Esophagus squamous epithelium (tissue), 5 donors: ENCODE results near the gene LRRC49. TPM values are rescaled to one million over a fixed set of nuclear protein-coding genes. Genes with fewer than 3 reads are reported as not detected.

ENCODE experiments used
- DNase-seq: peaks from one replicate; lab custom pipeline; 2025; lab: John Stamatoyannopoulos, UW
- H3K27ac ChIP-seq, 4 donors: fragments of 200-600 bp; sonication (generic); one replicate each; pipeline ENCODE4 v1.5.1; 2016 to 2019; ENCODE audit warnings: mild to moderate bottlenecking in 1 of 4
- H3K27me3 ChIP-seq, 4 donors: fragments of 200-600 bp; sonication (generic); 1 replicate in 3 of 4; 2 replicates in 1 of 4; pipeline versions ENCODE4 v1.5.1 to v1.6.0; 2017 to 2021; ENCODE audit warnings: antibody characterized with exemption in 1 of 4
- H3K36me3 ChIP-seq, 3 donors: fragments of 200-600 bp; sonication (generic); one replicate each; pipeline ENCODE4 v1.5.1; 2016 to 2019
- H3K4me1 ChIP-seq, 3 donors: fragments of 200-600 bp; sonication (generic); one replicate each; pipeline ENCODE4 v1.5.1; 2017 to 2019
- H3K4me3 ChIP-seq, 4 donors: fragments of 200-600 bp; sonication (generic); 1 replicate in 3 of 4; 2 replicates in 1 of 4; pipeline ENCODE4 v1.5.1; 2016 to 2019; ENCODE audit warnings: mild to moderate bottlenecking in 2 of 4, moderate library complexity in 1 of 4
- H3K9me3 ChIP-seq, 3 donors: fragments of 200-600 bp; sonication (generic); one replicate each; pipeline ENCODE4 v1.5.1; 2016 to 2019
- POLR2A ChIP-seq, 4 donors: fragments of 450-650 bp; IDR thresholded peaks; one replicate each; pipeline ENCODE4 v1.6.1; 2017; ENCODE audit warnings: antibody characterized with exemption in 4 of 4, mild to moderate bottlenecking in 4 of 4, moderate library complexity in 3 of 4
- WGBS, 2 donors: methylation state at CpG; one replicate each; pipeline ENCODE4 v1.1.5; 2018; 5-methylcytosine and 5-hydroxymethylcytosine counted together
- intact Hi-C: fragments of 100-400 bp; cut with DNase I; formaldehyde crosslinking; loops from one replicate; pipeline ENCODE4 v1.15.0; 2022
- total RNA-seq, 4 donors: library from RNA; depleted of rRNA; stranded (reverse); fragments of >200 nt; gene quantifications; one replicate each; pipeline ENCODE4 v1.1.0, GENCODE V29; 2016
- TF ChIP-seq, protein P1 (sequence below), 6 experiments: fragments of 450-650 bp in 4 of 6; fragments of 200-600 bp in 2 of 6; sonication (generic) in 2 of 6; IDR thresholded peaks; one replicate each; pipeline ENCODE4 v1.5.1; 2016 to 2019; ENCODE audit warnings: antibody characterized with exemption in 6 of 6, mild to moderate bottlenecking in 4 of 6, moderate library complexity in 4 of 6
- donor health status: DM: yes; HTN: yes; CAD: no.

Gene LRRC49
- total RNA-seq, 4 donors from 2014 or later: 0.34 to 5.5 (median 4.8) TPM

DNA sequence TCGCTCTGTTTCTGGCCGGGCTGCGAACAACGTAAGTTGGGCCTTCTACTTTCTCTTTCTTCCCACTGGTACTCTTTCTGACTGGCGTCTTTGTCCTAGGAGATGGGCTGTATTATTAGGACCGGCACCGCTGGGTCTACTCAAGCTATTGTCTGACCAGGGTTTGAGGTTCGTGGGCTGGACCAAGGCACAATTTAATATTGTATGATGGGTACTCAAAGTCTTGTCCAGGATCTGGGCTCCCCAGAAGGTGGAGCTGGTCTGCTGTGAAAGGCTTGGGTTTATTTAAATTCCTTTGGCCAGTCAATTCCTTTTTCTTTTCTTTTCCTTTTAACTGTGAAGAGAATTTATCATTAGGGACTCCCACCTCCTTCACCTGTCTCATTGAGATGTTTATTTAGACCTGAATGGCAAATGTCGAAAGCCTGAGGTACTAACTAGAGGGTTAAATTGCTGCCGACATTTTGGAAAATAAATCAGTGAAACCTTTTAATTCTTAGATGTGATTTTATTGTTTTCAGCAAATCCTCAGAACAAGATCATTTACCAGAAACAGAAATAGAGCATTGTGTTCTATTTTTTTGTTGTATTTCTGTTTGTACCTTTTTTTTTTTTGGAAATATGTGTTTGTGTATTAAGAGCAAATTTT, 410 bp downstream of the LRRC49 start:
- Histone ChIP-seq H3K27me3 (no peaks in the 10 kb centered on the region), H3K36me3 (no peaks in the 10 kb centered on the region), H3K27ac (peak overlapping the region; percentile 53 to 87 (median 80)), H3K4me3 (peak overlapping the region; percentile 66 to 90 (median 75)), H3K9me3 (no peaks in the 10 kb centered on the region), H3K4me1 (peaks cover 7 to 24% (median 8%) of the 10 kb centered on the region in 3 donors)
- WGBS, 2 donors: 2 to 9% methylated on average over 10 of the region's 10 CpGs
- intact Hi-C loops: no loop called here
- no peak for DNase-seq
- no peak for TF ChIP-seq POLR2A (IDR thresholded peaks at IDR 0.05)
- TF ChIP-seq, protein P1, sequence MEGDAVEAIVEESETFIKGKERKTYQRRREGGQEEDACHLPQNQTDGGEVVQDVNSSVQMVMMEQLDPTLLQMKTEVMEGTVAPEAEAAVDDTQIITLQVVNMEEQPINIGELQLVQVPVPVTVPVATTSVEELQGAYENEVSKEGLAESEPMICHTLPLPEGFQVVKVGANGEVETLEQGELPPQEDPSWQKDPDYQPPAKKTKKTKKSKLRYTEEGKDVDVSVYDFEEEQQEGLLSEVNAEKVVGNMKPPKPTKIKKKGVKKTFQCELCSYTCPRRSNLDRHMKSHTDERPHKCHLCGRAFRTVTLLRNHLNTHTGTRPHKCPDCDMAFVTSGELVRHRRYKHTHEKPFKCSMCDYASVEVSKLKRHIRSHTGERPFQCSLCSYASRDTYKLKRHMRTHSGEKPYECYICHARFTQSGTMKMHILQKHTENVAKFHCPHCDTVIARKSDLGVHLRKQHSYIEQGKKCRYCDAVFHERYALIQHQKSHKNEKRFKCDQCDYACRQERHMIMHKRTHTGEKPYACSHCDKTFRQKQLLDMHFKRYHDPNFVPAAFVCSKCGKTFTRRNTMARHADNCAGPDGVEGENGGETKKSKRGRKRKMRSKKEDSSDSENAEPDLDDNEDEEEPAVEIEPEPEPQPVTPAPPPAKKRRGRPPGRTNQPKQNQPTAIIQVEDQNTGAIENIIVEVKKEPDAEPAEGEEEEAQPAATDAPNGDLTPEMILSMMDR (IDR thresholded peaks at IDR 0.05): peak in 4 of 6 experiments; percentile 7 to 60 (median 41)

DNA sequence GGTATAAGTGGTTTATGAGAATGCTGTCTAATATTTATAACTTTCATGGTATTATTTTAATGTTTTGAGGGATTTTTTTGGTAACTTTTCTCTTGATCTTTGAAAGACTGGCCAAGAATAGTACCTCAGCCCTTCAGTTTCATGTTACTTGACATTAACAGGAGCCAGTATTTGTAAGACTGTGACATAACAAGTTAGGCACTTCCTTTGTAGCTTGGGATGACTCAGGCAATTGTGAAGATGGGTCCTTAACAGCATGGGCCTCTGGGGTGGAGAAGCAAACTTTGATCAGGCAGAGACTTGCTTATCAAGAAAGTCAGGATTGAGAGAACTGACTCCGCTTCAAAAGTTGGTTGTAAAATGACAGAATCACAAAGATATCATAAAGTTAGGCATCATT, 9.5 kb downstream of the LRRC49 start:
- TF ChIP-seq POLR2A (IDR thresholded peaks at IDR 0.05): no peak
- TF ChIP-seq, protein P1 (IDR thresholded peaks at IDR 0.05): no peak
- H3K27ac ChIP-seq: peak overlapping the region in 1 of 4 donors; percentile 9
- H3K36me3 ChIP-seq: peaks cover 0 to 4% (median 0%) of the 10 kb centered on the region in 3 donors
- H3K9me3 ChIP-seq: peaks cover 0 to 2% (median 0%) of the 10 kb centered on the region in 3 donors
- H3K4me3 ChIP-seq: no peak overlapping the region
- intact Hi-C loops: no loop called here
- 50 to 55% methylated on average over 1 of the region's 1 CpG for WGBS, 2 donors
- DNase-seq: no peak
- H3K27me3 ChIP-seq: no peaks in the 10 kb centered on the region
- peaks cover 0 to 4% (median 0%) of the 10 kb centered on the region in 3 donors for H3K4me1 ChIP-seq

DNA sequence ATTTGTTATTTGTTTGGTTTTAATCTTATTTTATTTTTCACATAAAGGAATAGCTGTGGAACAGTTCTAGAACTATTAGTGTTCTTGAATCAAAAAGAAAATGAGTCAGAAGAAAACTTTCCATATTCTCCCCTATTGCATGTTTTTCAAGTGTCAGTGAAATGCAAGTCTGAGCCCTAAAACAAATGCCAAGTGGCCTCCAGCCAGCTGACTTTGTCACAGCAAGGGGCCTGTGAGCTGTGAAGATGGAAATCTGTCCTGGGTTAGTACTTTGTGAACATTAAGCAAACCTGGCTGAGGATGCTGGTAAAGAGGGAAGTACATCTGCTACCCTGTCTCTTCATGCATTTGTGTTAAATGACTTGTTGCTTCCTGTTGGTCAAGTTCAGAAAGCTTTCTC, 14.2 kb downstream of the LRRC49 start:
- H3K27ac ChIP-seq: no peak overlapping the region
- no peak for DNase-seq
- TF ChIP-seq, protein P1 (IDR thresholded peaks at IDR 0.05): no peak
- no peak for TF ChIP-seq POLR2A (IDR thresholded peaks at IDR 0.05)
- H3K36me3 ChIP-seq: peaks cover 0 to 23% (median 0%) of the 10 kb centered on the region in 3 donors
- peaks cover 8 to 19% (median 12%) of the 10 kb centered on the region in 3 donors for H3K9me3 ChIP-seq
- peaks cover 0 to 1% (median 0%) of the 10 kb centered on the region in 3 donors for H3K4me1 ChIP-seq
- intact Hi-C loops: no loop called here
- H3K4me3 ChIP-seq: no peak overlapping the region
- H3K27me3 ChIP-seq: no peaks in the 10 kb centered on the region

DNA sequence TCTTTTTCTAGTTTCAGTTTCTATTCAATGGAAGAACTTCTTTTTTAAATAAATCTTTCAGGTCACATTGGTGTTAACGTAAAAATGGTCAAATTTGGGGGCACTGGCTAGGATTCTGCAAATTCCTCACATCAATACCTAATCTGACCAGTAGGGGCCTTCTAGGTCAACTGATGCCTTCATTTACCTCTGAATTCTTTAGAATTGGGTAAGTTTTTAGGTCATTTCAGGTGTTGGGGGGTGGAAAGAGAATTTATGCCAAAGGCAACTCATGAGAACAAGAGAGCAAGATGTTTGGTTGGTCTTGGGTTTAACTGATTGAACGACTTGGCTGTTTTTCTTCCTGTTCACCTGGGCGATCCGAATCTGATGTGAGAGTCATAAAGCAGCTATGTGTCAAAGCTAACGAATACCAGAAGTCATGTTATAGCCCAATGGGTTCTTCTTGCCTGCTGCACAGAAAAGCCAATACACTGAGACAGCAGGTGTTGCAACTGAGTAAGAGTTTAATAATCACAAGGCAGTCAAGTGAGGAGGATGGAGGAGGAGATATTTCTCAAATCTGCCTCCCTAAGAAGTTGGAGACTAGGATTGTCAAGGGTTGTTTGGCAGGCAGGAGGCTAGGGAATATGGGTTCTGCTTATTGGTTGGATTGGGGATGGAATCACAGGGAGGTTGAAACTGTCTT, 15.3 kb downstream of the LRRC49 start:
- intact Hi-C loops: no loop called here
- Histone ChIP-seq H3K4me1 (no peaks in the 10 kb centered on the region), H3K27ac (no peak overlapping the region), H3K36me3 (peaks cover 0 to 23% (median 0%) of the 10 kb centered on the region in 3 donors), H3K4me3 (no peak overlapping the region), H3K9me3 (peaks cover 8 to 19% (median 12%) of the 10 kb centered on the region in 3 donors), H3K27me3 (no peaks in the 10 kb centered on the region)
- TF ChIP-seq POLR2A (IDR thresholded peaks at IDR 0.05): no peak
- TF ChIP-seq, protein P1 (IDR thresholded peaks at IDR 0.05): peak in 1 of 6 experiments; percentile 15
- 85 to 86% methylated on average over 5 of the region's 5 CpGs for WGBS, 2 donors
- no peak for DNase-seq

DNA sequence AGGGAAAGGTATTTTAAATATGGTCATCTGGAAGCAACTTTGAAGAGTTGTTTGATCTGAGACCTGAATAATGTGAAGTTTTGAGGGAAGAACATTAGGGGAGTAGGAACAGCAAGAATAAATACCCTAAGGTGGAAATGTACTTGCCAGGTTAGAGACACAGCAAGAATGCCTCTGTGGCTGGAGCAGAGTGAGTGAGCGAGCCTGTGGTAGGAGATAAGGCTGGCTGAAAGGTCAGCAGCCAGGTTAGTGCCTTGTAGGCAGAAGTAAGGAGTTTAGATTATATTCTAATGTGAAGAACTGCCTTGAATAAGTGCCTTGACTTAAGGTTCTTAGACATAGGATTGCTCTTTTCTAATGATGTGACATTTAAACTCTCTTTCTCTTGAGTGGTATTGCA, 18.3 kb downstream of the LRRC49 start:
- Histone ChIP-seq H3K4me3 (no peak overlapping the region), H3K4me1 (no peaks in the 10 kb centered on the region), H3K27me3 (no peaks in the 10 kb centered on the region), H3K9me3 (peaks cover 8 to 19% (median 12%) of the 10 kb centered on the region in 3 donors), H3K27ac (no peak overlapping the region), H3K36me3 (peaks cover 0 to 23% (median 0%) of the 10 kb centered on the region in 3 donors)
- intact Hi-C loops: no loop called here
- no peak for DNase-seq
- no peak for TF ChIP-seq POLR2A (IDR thresholded peaks at IDR 0.05)
- TF ChIP-seq, protein P1 (IDR thresholded peaks at IDR 0.05): no peak
- 81 to 100% methylated on average over 1 of the region's 1 CpG for WGBS, 2 donors
